Stimulated activated CD8-positive, alpha-beta memory T cell treated with anti-CD3 and anti-CD28 coated beads, Interleukin-15, amount 100 ng/mL, for 4 hours (primary cell): ENCODE data around the gene KCNA5.

Experiments used
- DNase-seq, 2 donors: peaks; one replicate each; pipeline ENCODE4 v3.0.0-alpha.2; 2020; ENCODE audit warnings: low read depth in 2 of 2

Gene KCNA5

GRCh38 chr12:5064913-5065490 is 21.3 kb downstream of the KCNA5 start:
- DNase-seq: no peak

- DNase-seq: no peak
These were observed 22.6 kb downstream of the KCNA5 start for GRCh38 chr12:5066251-5066650.

GRCh38 chr12:5068126-5068525 is 24.4 kb downstream of the KCNA5 start:
- DNase-seq: no peak

GRCh38 chr12:5068619-5069018 is 24.9 kb downstream of the KCNA5 start:
- DNase-seq: no peak

- DNase-seq: no peak
These were observed 26.4 kb downstream of the KCNA5 start for GRCh38 chr12:5070090-5070489.

- DNase-seq: no peak
These were observed 27.8 kb downstream of the KCNA5 start for GRCh38 chr12:5071496-5071895.

- no peak for DNase-seq
These were observed 28.6 kb downstream of the KCNA5 start for GRCh38 chr12:5072311-5072710.

DNA sequence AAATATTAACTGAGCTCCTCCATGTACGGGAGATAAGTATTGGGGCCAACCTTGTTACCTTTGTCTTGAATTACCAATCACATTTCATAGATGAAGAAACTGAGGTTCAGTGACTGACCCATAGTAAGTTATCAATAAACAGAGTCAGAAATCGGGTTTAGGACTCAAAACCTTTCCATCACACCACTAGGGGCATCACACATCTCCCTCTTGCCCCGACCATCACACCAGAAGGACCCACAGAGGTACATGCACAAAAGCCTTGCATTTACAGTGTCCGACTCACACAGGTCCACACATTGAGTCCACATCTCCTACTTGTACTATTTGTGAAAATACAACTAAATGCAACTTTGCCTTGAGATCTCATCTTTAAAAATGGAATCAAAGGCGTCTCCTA is 29.4 kb downstream of the KCNA5 start:
- no peak for DNase-seq

- DNase-seq: no peak
These were observed 30.2 kb downstream of the KCNA5 start for GRCh38 chr12:5073853-5074252.

DNA sequence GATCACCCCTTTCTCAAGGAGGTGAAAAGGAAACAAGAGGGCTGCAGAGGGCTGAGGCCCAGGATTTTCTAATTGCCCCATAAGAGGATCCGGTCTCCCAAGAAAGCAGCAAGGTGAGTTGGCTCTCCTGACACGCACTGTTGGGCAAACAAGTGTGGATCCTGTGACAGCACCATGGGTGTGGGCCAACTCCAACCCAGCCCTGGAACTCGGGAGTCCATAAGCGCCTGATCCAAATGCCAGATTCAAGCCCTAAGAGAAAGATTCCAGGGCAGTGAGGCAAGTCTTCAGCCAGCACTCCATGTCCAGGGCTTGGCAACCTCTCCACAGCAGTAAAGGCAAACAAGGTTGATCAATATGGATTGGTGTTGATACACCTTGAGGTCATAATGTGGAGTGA is 33.1 kb downstream of the KCNA5 start:
- DNase-seq: no peak

DNA sequence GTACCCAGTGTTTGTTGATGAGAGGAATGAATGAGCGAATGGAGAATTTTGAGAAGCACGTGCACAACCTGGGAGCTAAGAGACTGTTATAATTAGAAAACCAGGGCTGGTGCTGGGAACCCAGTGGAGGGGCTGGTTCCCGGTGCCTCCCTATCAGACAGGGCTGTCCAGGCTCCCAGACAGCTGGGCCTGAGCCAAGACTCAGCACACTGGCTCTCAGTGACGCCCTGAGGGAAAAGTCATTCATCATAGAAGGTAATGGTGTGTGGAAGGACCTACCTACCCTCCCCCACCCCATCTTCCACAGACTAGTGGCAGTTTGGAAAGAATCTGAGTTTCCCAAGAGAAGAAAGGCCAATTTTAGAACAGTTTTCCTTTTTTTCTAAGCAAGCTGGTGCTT is 34.7 kb downstream of the KCNA5 start:
- no peak for DNase-seq

DNA sequence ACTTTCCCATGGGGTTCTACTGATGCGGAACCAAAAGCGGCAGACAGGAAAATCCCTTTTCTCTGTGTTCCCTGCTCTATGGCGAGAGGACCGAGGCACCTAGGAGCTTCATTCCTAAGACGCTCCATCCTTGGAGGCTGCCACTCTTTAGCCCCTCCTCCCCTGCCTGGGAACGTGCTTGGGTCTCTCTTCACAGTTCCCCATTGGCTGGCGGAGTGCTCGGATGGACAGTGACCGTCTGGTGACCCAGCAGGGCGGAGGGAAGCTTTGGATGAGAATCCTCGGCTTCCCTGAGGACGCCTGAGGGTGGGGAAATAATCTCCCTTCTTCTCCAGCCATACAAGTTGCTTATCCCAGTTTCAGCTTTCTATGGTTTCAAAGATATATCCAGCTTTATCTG is 37.3 kb downstream of the KCNA5 start:
- DNase-seq: no peak

DNA sequence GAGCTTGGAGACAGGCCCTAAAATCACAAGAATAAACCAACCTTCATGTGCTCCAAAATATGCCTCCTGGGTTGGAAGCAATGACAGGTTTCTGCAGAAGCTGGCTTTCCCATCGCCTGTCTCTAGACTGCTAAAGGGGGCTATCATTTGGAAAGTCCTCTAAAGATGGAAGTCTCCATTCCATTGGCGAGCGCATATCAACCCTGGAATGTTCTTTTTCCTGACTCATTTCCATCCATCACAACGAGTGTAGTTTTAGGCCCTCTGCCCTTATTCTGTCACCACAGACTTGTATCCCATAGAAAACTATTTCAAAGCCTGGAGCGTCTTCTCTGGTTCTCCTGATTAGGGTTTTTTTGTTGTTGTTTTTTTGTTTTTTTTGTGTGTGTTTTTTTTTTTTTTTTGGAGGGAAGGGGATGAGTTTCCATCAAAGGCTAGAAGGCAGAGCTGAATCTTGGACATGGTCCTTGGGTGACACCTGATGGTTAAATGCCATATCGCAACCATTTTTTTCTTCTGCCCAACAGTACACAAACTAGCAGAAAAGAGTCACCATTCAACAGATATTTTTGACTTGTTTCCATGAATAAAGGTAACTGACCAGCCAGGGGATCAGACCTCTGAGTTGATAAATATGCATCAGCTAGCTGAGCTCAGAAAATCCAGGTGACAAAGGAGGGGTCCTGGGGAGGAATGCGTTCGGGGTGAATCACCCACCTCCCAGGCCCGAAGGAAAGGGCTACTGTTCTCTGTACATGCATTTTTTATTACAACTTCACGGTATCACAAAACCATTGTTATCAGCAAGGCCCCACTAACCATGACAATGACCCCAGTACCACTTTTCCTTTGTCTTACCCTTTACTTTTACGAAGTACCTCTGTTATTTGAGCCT is 40.5 kb downstream of the KCNA5 start:
- DNase-seq: no peak

DNA sequence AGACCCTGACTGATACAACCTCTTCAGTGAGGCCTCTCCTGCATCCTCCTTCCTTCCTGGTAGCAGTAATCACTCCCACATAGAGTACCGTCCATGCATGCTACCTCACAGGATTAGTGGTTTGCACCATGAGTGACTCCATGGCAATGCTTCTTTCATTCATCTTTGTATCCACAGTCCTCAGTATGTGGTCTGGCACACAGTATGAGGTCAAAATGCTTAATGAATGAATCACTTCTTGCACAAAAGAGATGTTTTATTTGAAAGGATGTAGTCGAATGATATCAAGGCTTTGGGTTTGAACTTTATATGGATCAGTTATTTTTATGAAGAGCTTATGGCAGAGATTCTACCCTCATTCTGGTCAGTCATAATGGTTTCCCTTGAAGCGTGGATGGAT is 42.2 kb downstream of the KCNA5 start:
- DNase-seq: no peak

- DNase-seq: no peak
These were observed 44.3 kb downstream of the KCNA5 start for GRCh38 chr12:5087831-5088554.

GRCh38 chr12:5088586-5089264 is 45.0 kb downstream of the KCNA5 start:
- no peak for DNase-seq

DNA sequence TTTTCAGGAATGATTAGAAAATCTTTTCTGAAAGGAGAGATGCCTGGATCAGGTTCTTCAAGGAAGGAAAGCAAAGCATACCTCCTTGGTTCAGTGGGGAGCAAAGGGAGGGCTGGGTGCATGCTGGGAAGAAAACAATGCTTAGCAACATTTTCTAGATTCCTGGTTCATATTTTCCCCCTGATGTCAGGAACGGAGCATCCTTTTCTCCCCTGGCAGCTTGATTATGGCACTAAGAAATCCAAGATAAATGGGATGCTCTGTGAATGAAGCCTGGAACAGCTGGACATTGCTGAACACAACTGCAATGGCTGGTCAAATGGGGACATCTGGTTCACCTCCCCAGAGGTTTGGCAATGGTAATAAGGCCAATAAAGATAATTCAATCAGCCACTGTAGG is 50.9 kb downstream of the KCNA5 start:
- no peak for DNase-seq

DNA sequence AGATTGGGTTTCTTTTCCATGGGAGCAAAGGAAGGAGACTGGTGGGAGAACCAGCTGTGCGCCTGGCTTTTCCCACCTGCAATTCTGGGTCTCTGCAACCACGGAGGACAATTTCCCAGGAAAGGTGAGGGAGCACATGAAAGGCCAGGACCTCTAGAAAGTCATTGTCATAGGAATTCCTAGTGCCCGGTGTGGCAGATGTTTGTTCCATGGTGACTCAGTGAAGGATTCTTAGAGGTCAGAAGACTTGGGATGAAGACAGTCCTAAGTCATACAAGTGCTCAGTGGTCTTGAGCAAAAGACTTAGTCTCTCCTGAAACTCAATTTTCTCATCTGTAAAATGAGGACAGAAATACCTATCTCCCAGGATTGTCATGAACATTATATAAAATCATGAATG is 51.3 kb downstream of the KCNA5 start:
- no peak for DNase-seq
